Endothelial cell (in vitro differentiated cells): ENCODE measurements around the gene PUS10. TPM values are rescaled to one million over a fixed set of nuclear protein-coding genes. Genes with fewer than 3 reads are reported as not detected.

Experiments used
- DNase-seq: peaks from one replicate; pipeline ENCODE4 v3.0.0; 2021; ENCODE audit warnings: low spot score
- H3K27ac Mint-ChIP-seq: one replicate; pipeline ENCODE4 v1.8.0; 2021; ENCODE audit warnings: mixed read lengths, inconsistent platforms; ENCODE audit not compliant: unreplicated experiment
- H3K27me3 Mint-ChIP-seq: one replicate; pipeline ENCODE4 v1.8.0; 2021; ENCODE audit warnings: mild to moderate bottlenecking, moderate library complexity, mixed read lengths, inconsistent platforms; ENCODE audit not compliant: unreplicated experiment
- H3K36me3 Mint-ChIP-seq: one replicate; pipeline ENCODE4 v1.8.0; 2021; ENCODE audit warnings: mild to moderate bottlenecking, low read depth, mixed read lengths, inconsistent platforms; ENCODE audit not compliant: unreplicated experiment
- H3K4me1 Mint-ChIP-seq: one replicate; pipeline ENCODE4 v1.8.0; 2021; ENCODE audit warnings: mild to moderate bottlenecking, mixed read lengths, inconsistent platforms; ENCODE audit not compliant: unreplicated experiment
- H3K4me3 Mint-ChIP-seq: one replicate; pipeline ENCODE4 v1.8.0; 2021; ENCODE audit warnings: mild to moderate bottlenecking, mixed read lengths, inconsistent platforms; ENCODE audit not compliant: unreplicated experiment
- H3K9me3 Mint-ChIP-seq: one replicate; pipeline ENCODE4 v1.8.0; 2021; ENCODE audit warnings: mixed read lengths, inconsistent platforms; ENCODE audit not compliant: unreplicated experiment
- total RNA-seq: library from RNA; stranded (reverse); fragmentation: NEBNext Ultra II Directional; extraction: Animal tissue kit (Norgen Biotek cat#: 25700); gene quantifications from one replicate; pipeline ENCODE4 v1.2.1, GENCODE V29; 2021; ENCODE audit not compliant: unreplicated experiment
- TF ChIP-seq, protein P1 (sequence below): fragments of 200-600 bp; sonication (generic); IDR thresholded peaks from one replicate; pipeline ENCODE4 v1.5.0; 2021; ENCODE audit warnings: antibody characterized with exemption; ENCODE audit not compliant: unreplicated experiment

Gene PUS10
- total RNA-seq, 1 donor from 2014 or later, result 8.5 TPM

DNA sequence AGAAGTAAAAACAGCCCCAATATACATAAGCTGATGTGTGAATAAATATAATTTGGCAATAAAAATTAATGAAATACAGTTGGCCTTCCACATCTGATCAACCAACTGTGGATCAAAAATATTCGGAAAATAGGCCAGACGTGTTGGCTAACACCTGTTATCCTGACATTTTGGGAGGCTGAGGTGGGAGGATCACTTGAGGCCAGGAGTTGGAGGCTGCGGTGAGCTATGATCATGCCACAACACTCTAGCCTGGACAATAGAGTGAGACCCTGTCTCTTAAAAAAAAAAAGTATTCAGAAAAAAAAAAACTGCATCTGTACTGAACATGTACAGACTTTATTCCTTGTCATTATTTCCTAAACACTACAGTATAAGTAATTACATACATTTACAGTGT, 11.5 kb upstream of the PUS10 start:
- peaks cover 36% of the 10 kb centered on the region for H3K36me3 Mint-ChIP-seq
- H3K27ac Mint-ChIP-seq, result no peak overlapping the region

DNA sequence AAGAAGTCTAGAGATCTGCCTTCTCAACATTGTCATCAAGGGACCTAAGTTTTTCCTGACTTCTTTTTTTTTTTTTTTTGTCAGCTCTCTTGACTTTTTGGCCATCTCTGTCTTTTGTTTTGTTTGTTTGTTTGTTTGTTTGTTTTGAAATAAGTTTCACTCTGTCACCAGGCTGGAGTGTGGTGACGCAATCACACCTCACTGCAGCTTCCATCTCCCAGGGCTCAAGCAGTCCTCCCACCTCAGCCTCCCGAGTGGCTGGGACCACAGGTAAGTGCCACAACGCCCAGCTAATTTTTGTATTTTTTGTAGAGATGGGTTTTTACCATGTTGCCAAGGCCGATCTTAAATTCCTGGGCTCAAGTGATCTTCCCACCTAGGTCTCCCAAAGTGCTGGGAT, 5.6 kb upstream of the PUS10 start:
- no peak for DNase-seq
- H3K4me3 Mint-ChIP-seq, result no peak overlapping the region
- H3K4me1 Mint-ChIP-seq, result peaks cover 13% of the 10 kb centered on the region
- H3K9me3 Mint-ChIP-seq, result no peaks in the 10 kb centered on the region
- no peaks in the 10 kb centered on the region for H3K27me3 Mint-ChIP-seq
- H3K36me3 Mint-ChIP-seq, result peaks cover 32% of the 10 kb centered on the region
- TF ChIP-seq, protein P1, sequence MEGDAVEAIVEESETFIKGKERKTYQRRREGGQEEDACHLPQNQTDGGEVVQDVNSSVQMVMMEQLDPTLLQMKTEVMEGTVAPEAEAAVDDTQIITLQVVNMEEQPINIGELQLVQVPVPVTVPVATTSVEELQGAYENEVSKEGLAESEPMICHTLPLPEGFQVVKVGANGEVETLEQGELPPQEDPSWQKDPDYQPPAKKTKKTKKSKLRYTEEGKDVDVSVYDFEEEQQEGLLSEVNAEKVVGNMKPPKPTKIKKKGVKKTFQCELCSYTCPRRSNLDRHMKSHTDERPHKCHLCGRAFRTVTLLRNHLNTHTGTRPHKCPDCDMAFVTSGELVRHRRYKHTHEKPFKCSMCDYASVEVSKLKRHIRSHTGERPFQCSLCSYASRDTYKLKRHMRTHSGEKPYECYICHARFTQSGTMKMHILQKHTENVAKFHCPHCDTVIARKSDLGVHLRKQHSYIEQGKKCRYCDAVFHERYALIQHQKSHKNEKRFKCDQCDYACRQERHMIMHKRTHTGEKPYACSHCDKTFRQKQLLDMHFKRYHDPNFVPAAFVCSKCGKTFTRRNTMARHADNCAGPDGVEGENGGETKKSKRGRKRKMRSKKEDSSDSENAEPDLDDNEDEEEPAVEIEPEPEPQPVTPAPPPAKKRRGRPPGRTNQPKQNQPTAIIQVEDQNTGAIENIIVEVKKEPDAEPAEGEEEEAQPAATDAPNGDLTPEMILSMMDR, result no peak
- no peak overlapping the region for H3K27ac Mint-ChIP-seq

More for the DNA sequence above, 11.5 kb upstream of the PUS10 start:
- TF ChIP-seq, protein P1, result no peak
- no peak for DNase-seq
- Mint-ChIP-seq H3K4me1 (peaks cover 5% of the 10 kb centered on the region), H3K9me3 (peaks cover 4% of the 10 kb centered on the region), H3K4me3 (no peak overlapping the region), H3K27me3 (no peaks in the 10 kb centered on the region)

DNA sequence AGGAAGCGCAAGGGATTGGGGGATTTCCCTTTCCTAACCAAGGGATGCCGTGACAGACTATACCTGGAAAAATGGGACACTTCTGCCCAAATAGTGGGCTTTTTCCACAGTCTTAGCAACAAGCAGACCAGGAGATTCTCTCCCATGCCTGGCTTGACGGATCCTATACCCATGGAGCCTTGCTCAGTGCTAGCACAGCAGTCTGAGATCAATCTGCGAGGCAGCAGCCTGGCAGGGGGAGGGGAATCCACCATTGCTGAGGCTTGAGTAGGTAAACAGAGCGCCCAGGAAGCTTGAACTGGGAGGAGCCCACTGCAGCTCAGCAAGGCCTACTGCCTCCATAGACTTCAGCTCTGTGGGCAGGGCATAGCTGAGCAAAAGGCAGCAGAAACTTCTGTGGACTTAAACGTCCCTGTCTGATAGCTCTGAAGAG, 3.2 kb upstream of the PUS10 start:
- H3K4me1 Mint-ChIP-seq, result peaks cover 24% of the 10 kb centered on the region
- peaks cover 3% of the 10 kb centered on the region for H3K27me3 Mint-ChIP-seq
- peaks cover 31% of the 10 kb centered on the region for H3K36me3 Mint-ChIP-seq
- H3K4me3 Mint-ChIP-seq, result no peak overlapping the region
- no peaks in the 10 kb centered on the region for H3K9me3 Mint-ChIP-seq
- H3K27ac Mint-ChIP-seq, result no peak overlapping the region
- no peak for DNase-seq
- TF ChIP-seq, protein P1, result no peak

DNA sequence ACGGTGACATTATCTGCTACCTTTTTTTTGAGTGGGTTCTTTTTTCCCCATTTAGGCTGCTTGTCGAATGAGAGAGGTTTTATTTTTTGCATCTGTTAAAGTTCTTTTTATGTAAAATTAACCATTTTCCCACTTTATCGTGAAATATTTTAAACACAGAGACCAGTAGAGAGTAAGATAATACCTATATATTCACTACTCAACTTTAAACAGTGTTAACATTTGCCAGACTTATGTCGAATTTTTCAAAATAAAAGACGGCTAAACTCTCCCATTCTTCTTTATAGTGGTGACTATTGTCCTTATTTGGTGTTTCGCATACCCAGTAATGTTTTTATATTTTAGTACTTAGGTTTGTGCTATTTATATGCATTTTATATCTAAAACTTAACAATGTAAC, 743 bp upstream of the PUS10 start:
- H3K4me1 Mint-ChIP-seq, result peaks cover 18% of the 10 kb centered on the region
- TF ChIP-seq, protein P1, result no peak
- DNase-seq, result no peak

DNA sequence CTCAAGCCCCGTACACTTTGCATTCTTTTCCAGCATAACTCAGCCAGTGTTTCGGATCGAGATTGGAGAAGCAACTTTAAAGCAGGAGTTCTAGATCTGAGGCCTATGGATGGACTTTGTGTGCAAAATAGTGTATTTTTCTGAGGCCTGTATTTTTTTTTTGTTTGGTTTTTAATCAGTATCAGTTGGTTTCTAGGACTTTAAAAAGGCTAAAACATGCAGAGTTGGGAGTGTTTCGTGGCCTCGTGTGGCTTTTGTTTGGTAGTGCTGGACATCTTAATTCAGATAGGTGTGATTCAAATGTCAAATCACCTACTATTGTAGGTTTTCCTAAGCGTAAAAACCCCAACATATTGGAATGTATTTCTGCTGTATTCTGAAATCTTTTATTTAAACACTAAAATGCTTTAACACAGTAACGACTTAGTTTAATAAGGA, 282 bp upstream of the PUS10 start:
- TF ChIP-seq, protein P1, result no peak
- peaks cover 18% of the 10 kb centered on the region for H3K4me1 Mint-ChIP-seq
- no peaks in the 10 kb centered on the region for H3K9me3 Mint-ChIP-seq
- H3K4me3 Mint-ChIP-seq, result peak overlapping the region; percentile 100
- H3K36me3 Mint-ChIP-seq, result peaks cover 26% of the 10 kb centered on the region
- no peak for DNase-seq
- peak overlapping the region; percentile 98 for H3K27ac Mint-ChIP-seq
- peaks cover 3% of the 10 kb centered on the region for H3K27me3 Mint-ChIP-seq

More for the DNA sequence above, 743 bp upstream of the PUS10 start:
- H3K36me3 Mint-ChIP-seq, result peaks cover 30% of the 10 kb centered on the region
- no peaks in the 10 kb centered on the region for H3K9me3 Mint-ChIP-seq
- H3K27me3 Mint-ChIP-seq, result peaks cover 3% of the 10 kb centered on the region
- H3K4me3 Mint-ChIP-seq, result peak overlapping the region; percentile 100
- peak overlapping the region; percentile 98 for H3K27ac Mint-ChIP-seq
